ENCODE data around the gene TPT1.

DNA sequence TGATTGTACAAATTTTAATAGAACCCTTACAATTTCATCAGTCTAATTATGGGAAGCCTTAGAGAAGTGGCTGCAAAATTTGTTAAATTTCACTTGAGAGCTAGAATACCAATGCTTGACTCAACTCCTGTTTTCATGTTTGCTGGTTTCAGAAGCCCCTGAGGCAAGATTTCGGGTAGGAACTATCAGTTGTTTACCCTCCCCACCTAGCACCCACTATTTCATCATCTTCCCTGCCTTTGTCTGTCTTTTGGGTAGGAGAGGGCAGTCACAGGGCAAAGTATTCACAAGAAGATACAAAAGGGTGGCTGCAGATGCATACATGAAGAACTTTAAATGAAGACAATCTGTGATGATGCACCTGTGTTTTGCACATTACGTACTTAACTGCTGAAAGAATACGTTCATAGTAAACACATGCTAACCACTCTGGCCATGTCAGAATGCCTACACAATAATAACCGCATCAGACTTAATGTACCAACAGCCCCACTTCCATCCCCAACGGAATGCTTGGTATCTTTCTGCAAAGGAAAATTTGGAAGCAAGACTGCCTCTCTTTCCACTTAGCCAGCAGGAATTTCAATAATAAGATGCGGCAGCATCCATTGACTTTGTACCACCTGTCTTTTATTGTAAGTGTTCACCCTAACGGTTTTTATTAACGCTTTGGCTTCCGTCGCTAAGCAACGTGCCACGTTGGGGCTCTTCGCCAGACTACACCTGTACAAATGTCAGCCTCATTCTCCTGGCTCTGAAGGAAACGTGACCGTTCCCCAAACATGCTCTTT, 30.4 kb downstream of the TPT1 start:
- TF ChIP-seq CTCF (IDR thresholded peaks at IDR 0.05; ENCODE audit: low read length) = no peak
- TF ChIP-seq EZH2 (IDR thresholded peaks at IDR 0.05; ENCODE audit: borderline replicate concordance, low read length) = no peak
